GM23338 (cell line): Measurements from ENCODE around the gene FAAH2. TPM values are rescaled to one million over a fixed set of nuclear protein-coding genes. Genes with fewer than 3 reads are reported as not detected.

Experiments
- ATAC-seq: fragments of 200-7000 bp; cut with Tn5 transposase; 3 replicates; pipeline ENCODE4 v1.9.1; 2020
- DNase-seq: peaks from one replicate; pipeline ENCODE4 v3.0.0-alpha.2; 2015; ENCODE audit warnings: low spot score
- H2AFZ ChIP-seq: fragments of 200-600 bp; sonication (generic); 2 replicates; pipeline ENCODE4 v1.8.0; 2016; ENCODE audit warnings: antibody characterized with exemption, mild to moderate bottlenecking, moderate library complexity
- H3F3A ChIP-seq: fragments of 200-600 bp; sonication (generic); replicated peaks from 2 replicates; pipeline ENCODE4 v1.8.0; 2017; ENCODE audit warnings: antibody characterized with exemption, mixed run types, low read depth
- H3K27ac ChIP-seq: fragments of 200-600 bp; sonication (generic); 2 replicates; pipeline ENCODE4 v1.6.1; 2016; ENCODE audit warnings: low read depth
- H3K27me3 ChIP-seq: fragments of 200-600 bp; sonication (generic); 2 replicates; pipeline ENCODE4 v1.8.0; 2016; ENCODE audit warnings: mild to moderate bottlenecking, mixed run types, moderate library complexity; ENCODE audit not compliant: insufficient read depth
- H3K36me3 ChIP-seq: fragments of 200-600 bp; sonication (generic); 2 replicates; pipeline ENCODE4 v1.8.0; 2016; ENCODE audit warnings: mild to moderate bottlenecking; ENCODE audit not compliant: insufficient read depth
- H3K4me1 ChIP-seq: fragments of 200-600 bp; sonication (generic); 2 replicates; pipeline ENCODE4 v1.8.0; 2016; ENCODE audit warnings: mild to moderate bottlenecking, moderate library complexity; ENCODE audit not compliant: insufficient read depth
- H3K4me2 ChIP-seq: fragments of 200-600 bp; sonication (generic); 2 replicates; pipeline ENCODE4 v1.7.1; 2017; ENCODE audit warnings: mixed run types
- H3K4me3 ChIP-seq: fragments of 200-600 bp; sonication (generic); 2 replicates; pipeline ENCODE4 v1.6.1; 2016; ENCODE audit warnings: mixed run types
- H3K79me2 ChIP-seq: fragments of 200-600 bp; sonication (generic); replicated peaks from 2 replicates; pipeline ENCODE4 v1.8.0; 2017; ENCODE audit warnings: mild to moderate bottlenecking; ENCODE audit not compliant: insufficient read depth
- H3K9me2 ChIP-seq: fragments of 200-600 bp; sonication (generic); 2 replicates; pipeline ENCODE4 v1.8.0; 2017; ENCODE audit not compliant: insufficient read depth
- H4K20me1 ChIP-seq: fragments of 200-600 bp; sonication (generic); replicated peaks from 2 replicates; pipeline ENCODE4 v1.8.0; 2017; ENCODE audit warnings: mild to moderate bottlenecking; ENCODE audit not compliant: insufficient read depth
- H3K27ac Mint-ChIP-seq: 2 replicates; pipeline ENCODE4 v1.8.0; 2020; ENCODE audit warnings: inconsistent platforms, mild to moderate bottlenecking, moderate library complexity, mixed read lengths
- H3K27me3 Mint-ChIP-seq: 3 replicates; pipeline ENCODE4 v1.8.0; 2022; ENCODE audit warnings: low read depth, mild to moderate bottlenecking, moderate library complexity, mixed read lengths, inconsistent platforms; ENCODE audit not compliant: insufficient read depth, poor library complexity
- H3K36me3 Mint-ChIP-seq: 3 replicates; pipeline ENCODE4 v1.8.0; 2021; ENCODE audit warnings: low read depth, mild to moderate bottlenecking, inconsistent platforms, moderate library complexity, mixed read lengths
- H3K4me1 Mint-ChIP-seq: 3 replicates; pipeline ENCODE4 v1.8.0; 2020; ENCODE audit warnings: mild to moderate bottlenecking, inconsistent platforms, mixed read lengths
- H3K4me3 Mint-ChIP-seq: 3 replicates; pipeline ENCODE4 v1.8.0; 2021; ENCODE audit warnings: moderate library complexity, mild to moderate bottlenecking, inconsistent platforms, mixed read lengths
- H3K9me3 Mint-ChIP-seq: 3 replicates; pipeline ENCODE4 v1.8.0; 2020; ENCODE audit warnings: moderate library complexity, mild to moderate bottlenecking, inconsistent platforms, mixed read lengths
- CTCF ChIP-seq, 2 experiments: fragments of 200-600 bp in 1 of 2; sonication (generic) in 1 of 2; conservative IDR thresholded peaks; 2 replicates each; pipeline versions ENCODE4 v1.5.1 to v1.6.1; 2016 to 2017; ENCODE audit warnings: antibody characterized with exemption in 2 of 2, low read depth in 2 of 2, mild to moderate bottlenecking in 2 of 2, moderate library complexity in 1 of 2
- EZH2phosphoT487 ChIP-seq: fragments of 200-600 bp; sonication (generic); IDR thresholded peaks from one replicate; pipeline ENCODE4 v1.8.1; 2018; ENCODE audit warnings: antibody characterized with exemption; ENCODE audit not compliant: unreplicated experiment
- NANOG ChIP-seq: IDR thresholded peaks from 2 replicates; pipeline ENCODE4 v1.6.1; 2016; ENCODE audit warnings: antibody characterized with exemption, borderline replicate concordance
- POLR2AphosphoS5 ChIP-seq: IDR thresholded peaks from 2 replicates; pipeline ENCODE4 v1.6.1; 2016; ENCODE audit warnings: antibody characterized with exemption, low read depth
- REST ChIP-seq: IDR thresholded peaks from one replicate; pipeline ENCODE4 v1.6.1; 2018; ENCODE audit warnings: antibody characterized with exemption; ENCODE audit not compliant: unreplicated experiment
- STAT1 ChIP-seq: IDR thresholded peaks from one replicate; pipeline ENCODE4 v1.6.1; 2016; ENCODE audit warnings: antibody characterized with exemption; ENCODE audit not compliant: unreplicated experiment
- ZNF114 ChIP-seq: fragments of 250-450 bp; sonication (Bioruptor Pico); IDR thresholded peaks from 2 replicates; pipeline ENCODE4 v1.5.0; 2020; ENCODE audit warnings: mild to moderate bottlenecking, moderate library complexity
- ZNF462 ChIP-seq: fragments of 250-450 bp; sonication (Bioruptor Pico); IDR thresholded peaks from 2 replicates; pipeline ENCODE4 v1.5.0; 2020; ENCODE audit warnings: mild to moderate bottlenecking, moderate library complexity
- polyA plus RNA-seq: library from polyadenylated mRNA; unstranded; fragments of >200 nt; fragmentation: Nextera tagmentation; extraction: Ambion mirVana; gene quantifications from 2 replicates; pipeline ENCODE4 v1.2.1, GENCODE V29; 2016
- total RNA-seq: library from RNA; depleted of rRNA; stranded (reverse); fragments of >200 nt; shearing (Covaris generic); gene quantifications from 2 replicates; pipeline ENCODE4 v1.2.3, GENCODE V29; 2014

The FAAH2 gene
- total and polyA plus RNA-seq, 2 experiments from 2014 or later: 5.3 to 6.0 TPM

GRCh38 chrX:57364145-57364544 lies 77.6 kb downstream of the FAAH2 start:
- Histone ChIP-seq H3K4me2 (no peak overlapping the region), H4K20me1 (no peaks in the 10 kb centered on the region), H3K27ac (no peak overlapping the region), H2AFZ (no peak overlapping the region), H3K4me3 (no peak overlapping the region), H3F3A (no peaks in the 10 kb centered on the region), H3K36me3 (no peaks in the 10 kb centered on the region), H3K9me2 (no peaks in the 10 kb centered on the region), H3K27me3 (no peaks in the 10 kb centered on the region), H3K79me2 (no peaks in the 10 kb centered on the region), H3K4me1 (no peaks in the 10 kb centered on the region)
- Mint-ChIP-seq H3K9me3 (no peaks in the 10 kb centered on the region), H3K36me3 (peaks cover 3% of the 10 kb centered on the region; the same call in 1 of the 3 replicates), H3K27ac (no peak overlapping the region), H3K4me3 (no peak overlapping the region), H3K4me1 (no peaks in the 10 kb centered on the region), H3K27me3 (peaks cover 1% of the 10 kb centered on the region)
- TF ChIP-seq REST: no peak
- TF ChIP-seq CTCF (conservative IDR thresholded peaks at IDR 0.05; ENCODE audit: low read depth in 2 of 2): no peak
- no peak for TF ChIP-seq EZH2phosphoT487
- ATAC-seq (no peak), DNase-seq (no peak)

DNA sequence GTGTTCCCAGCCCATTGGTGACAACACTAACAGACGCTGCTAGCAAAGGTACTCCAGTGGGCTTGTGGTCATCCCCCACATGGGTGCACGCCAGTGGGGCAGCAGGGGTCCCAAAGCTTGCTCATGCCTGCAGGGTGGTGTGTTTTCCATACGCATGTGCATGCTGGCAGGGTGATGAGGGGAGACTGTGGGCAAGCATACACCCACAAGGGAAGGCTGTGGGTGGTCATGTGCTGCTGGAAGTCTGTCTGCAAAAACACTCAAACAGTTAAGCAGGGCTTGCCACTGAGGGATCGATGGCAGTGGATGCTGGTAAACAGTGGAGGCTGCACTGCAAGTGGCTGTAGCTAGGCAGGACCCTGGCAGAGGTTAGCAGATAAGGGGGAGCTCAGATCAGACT lies 79.9 kb downstream of the FAAH2 start:
- H3K27ac ChIP-seq: no peak overlapping the region
- Mint-ChIP-seq H3K9me3 (no peaks in the 10 kb centered on the region), H3K36me3 (peaks cover 3% of the 10 kb centered on the region; the same call in 1 of the 3 replicates), H3K27ac (no peak overlapping the region), H3K4me1 (no peaks in the 10 kb centered on the region), H3K4me3 (no peak overlapping the region), H3K27me3 (peaks cover 1% of the 10 kb centered on the region)
- no peak for DNase-seq
- H4K20me1 ChIP-seq: no peaks in the 10 kb centered on the region
- H3K4me1 ChIP-seq: no peaks in the 10 kb centered on the region
- H3K9me2 ChIP-seq: no peaks in the 10 kb centered on the region
- H3K27me3 ChIP-seq: no peaks in the 10 kb centered on the region
- TF ChIP-seq NANOG: no peak
- no peak for TF ChIP-seq ZNF114 (CRISPR knock-in tag)
- no peak for TF ChIP-seq STAT1
- no peak for TF ChIP-seq POLR2AphosphoS5
- TF ChIP-seq EZH2phosphoT487: no peak
- no peak for TF ChIP-seq ZNF462 (CRISPR knock-in tag)
- H3K36me3 ChIP-seq: no peaks in the 10 kb centered on the region
- H3K4me3 ChIP-seq: no peak overlapping the region
- no peak for ATAC-seq
- H3F3A ChIP-seq: no peaks in the 10 kb centered on the region
- H3K79me2 ChIP-seq: no peaks in the 10 kb centered on the region
- no peak overlapping the region for H2AFZ ChIP-seq
- H3K4me2 ChIP-seq: no peak overlapping the region
